Parathyroid adenoma (tissue), 2 donors: ENCODE data around the gene CELSR1.

Source experiments
- H2AFZ ChIP-seq: fragments of 300-600 bp; sonication (generic); one replicate; pipeline ENCODE4 v1.7.0; 2017; ENCODE audit warnings: antibody characterized with exemption, mild to moderate bottlenecking
- H3K27ac ChIP-seq: fragments of 300-600 bp; sonication (generic); one replicate; pipeline ENCODE4 v1.7.0; 2017
- H3K27me3 ChIP-seq: fragments of 300-600 bp; sonication (generic); one replicate; pipeline ENCODE4 v1.7.0; 2017; ENCODE audit warnings: low read length; ENCODE audit not compliant: control insufficient read depth, insufficient read depth
- H3K36me3 ChIP-seq: fragments of 300-600 bp; sonication (generic); one replicate; pipeline ENCODE4 v1.7.0; 2017; ENCODE audit warnings: low read length; ENCODE audit not compliant: control insufficient read depth, insufficient read depth
- H3K4me1 ChIP-seq: fragments of 300-600 bp; sonication (generic); one replicate; pipeline ENCODE4 v1.7.0; 2017; ENCODE audit warnings: control low read depth
- H3K4me2 ChIP-seq: fragments of 300-600 bp; sonication (generic); one replicate; pipeline ENCODE4 v1.7.0; 2017; ENCODE audit warnings: low read length
- H3K4me3 ChIP-seq: fragments of 300-600 bp; sonication (generic); one replicate; pipeline ENCODE4 v1.7.0; 2017; ENCODE audit warnings: low read depth, low read length
- H3K79me2 ChIP-seq: fragments of 300-600 bp; sonication (generic); one replicate; pipeline ENCODE4 v1.7.0; 2017; ENCODE audit warnings: control low read depth
- H3K9ac ChIP-seq: fragments of 300-600 bp; sonication (generic); one replicate; pipeline ENCODE4 v1.7.0; 2017; ENCODE audit warnings: mild to moderate bottlenecking
- H3K9me3 ChIP-seq: fragments of 300-600 bp; sonication (generic); one replicate; pipeline ENCODE4 v1.7.0; 2017; ENCODE audit warnings: low read length; ENCODE audit not compliant: control insufficient read depth
- CTCF ChIP-seq: fragments of 300-600 bp; sonication (generic); IDR thresholded peaks from one replicate; pipeline ENCODE4 v1.7.0; 2017; ENCODE audit warnings: antibody characterized with exemption, mild to moderate bottlenecking
- donor health status: primary hyperparathyroidism.

CELSR1 gene

GRCh38 chr22:46453829-46454503 lies 83.5 kb downstream of the CELSR1 start:
- no peak for TF ChIP-seq CTCF
- no peaks in the 10 kb centered on the region for H3K79me2 ChIP-seq
- no peak overlapping the region for H3K27ac ChIP-seq
- no peak overlapping the region for H3K4me2 ChIP-seq
- H3K4me1 ChIP-seq: no peaks in the 10 kb centered on the region
- H3K27me3 ChIP-seq: no peaks in the 10 kb centered on the region
- H3K9me3 ChIP-seq: no peaks in the 10 kb centered on the region
- H2AFZ ChIP-seq: no peak overlapping the region
- H3K4me3 ChIP-seq: no peak overlapping the region
- H3K9ac ChIP-seq: no peak overlapping the region
- H3K36me3 ChIP-seq: no peaks in the 10 kb centered on the region

GRCh38 chr22:46453006-46453828 lies 84.2 kb downstream of the CELSR1 start:
- H3K4me1 ChIP-seq: no peaks in the 10 kb centered on the region
- no peak overlapping the region for H3K4me3 ChIP-seq
- H3K36me3 ChIP-seq: no peaks in the 10 kb centered on the region
- no peak overlapping the region for H3K9ac ChIP-seq
- no peak overlapping the region for H2AFZ ChIP-seq
- H3K79me2 ChIP-seq: no peaks in the 10 kb centered on the region
- no peaks in the 10 kb centered on the region for H3K27me3 ChIP-seq
- H3K9me3 ChIP-seq: no peaks in the 10 kb centered on the region
- no peak overlapping the region for H3K27ac ChIP-seq
- TF ChIP-seq CTCF: no peak
- no peak overlapping the region for H3K4me2 ChIP-seq

GRCh38 chr22:46452195-46453005 lies 85.0 kb downstream of the CELSR1 start:
- H3K4me2 ChIP-seq: no peak overlapping the region
- H3K9me3 ChIP-seq: no peaks in the 10 kb centered on the region
- no peaks in the 10 kb centered on the region for H3K27me3 ChIP-seq
- no peak overlapping the region for H3K9ac ChIP-seq
- no peak overlapping the region for H2AFZ ChIP-seq
- H3K36me3 ChIP-seq: no peaks in the 10 kb centered on the region
- H3K4me3 ChIP-seq: no peak overlapping the region
- H3K79me2 ChIP-seq: no peaks in the 10 kb centered on the region
- H3K27ac ChIP-seq: no peak overlapping the region
- no peak for TF ChIP-seq CTCF
- H3K4me1 ChIP-seq: no peaks in the 10 kb centered on the region

- H3K27ac ChIP-seq: no peak overlapping the region
- no peaks in the 10 kb centered on the region for H3K27me3 ChIP-seq
- no peaks in the 10 kb centered on the region for H3K4me1 ChIP-seq
Measured at GRCh38 chr22:46451741-46452140, 85.7 kb downstream of the CELSR1 start.

More at GRCh38 chr22:46451741-46452140, 85.7 kb downstream of the CELSR1 start:
- Histone ChIP-seq H3K9ac (no peak overlapping the region), H3K9me3 (no peaks in the 10 kb centered on the region), H3K4me2 (no peak overlapping the region), H3K79me2 (no peaks in the 10 kb centered on the region), H3K4me3 (no peak overlapping the region), H2AFZ (no peak overlapping the region), H3K36me3 (no peaks in the 10 kb centered on the region)
- TF ChIP-seq CTCF: no peak
